SK-N-SH treated with all-trans-retinoic acid at 6 μM for 48 hours (cell line): ENCODE data around the gene CERS5.

Source experiments
- BACH2 ChIP-seq: fragments of 250-450 bp; sonication (Bioruptor Pico); IDR thresholded peaks from 2 replicates; pipeline ENCODE4 v1.9.0; 2021; ENCODE audit warnings: mild to moderate bottlenecking, borderline replicate concordance
- CSRNP3 ChIP-seq: fragments of 250-450 bp; sonication (Bioruptor Pico); IDR thresholded peaks from 2 replicates; pipeline ENCODE4 v1.5.1; 2021; ENCODE audit warnings: mild to moderate bottlenecking, moderate library complexity
- PATZ1 ChIP-seq: fragments of 250-450 bp; sonication (Bioruptor Pico); IDR thresholded peaks from 2 replicates; pipeline ENCODE4 v1.8.0; 2020; ENCODE audit warnings: mild to moderate bottlenecking, moderate library complexity, borderline replicate concordance
- POU6F1 ChIP-seq: fragments of 250-450 bp; sonication (Bioruptor Pico); IDR thresholded peaks from 2 replicates; pipeline ENCODE4 v1.8.0; 2021; ENCODE audit warnings: low read depth, mild to moderate bottlenecking, moderate library complexity, borderline replicate concordance
- PPARA ChIP-seq: fragments of 250-450 bp; sonication (Bioruptor Pico); IDR thresholded peaks from 2 replicates; pipeline ENCODE4 v1.5.0; 2020; ENCODE audit warnings: mild to moderate bottlenecking, borderline replicate concordance
- RARB ChIP-seq: fragments of 250-450 bp; sonication (Bioruptor Pico); IDR thresholded peaks from 2 replicates; pipeline ENCODE4 v1.8.0; 2021; ENCODE audit warnings: mild to moderate bottlenecking, moderate library complexity
- ZC3H10 ChIP-seq: fragments of 250-450 bp; sonication (Bioruptor Pico); IDR thresholded peaks from 2 replicates; pipeline ENCODE4 v1.5.1; 2021; ENCODE audit warnings: mild to moderate bottlenecking, moderate library complexity
- ZFP3 ChIP-seq: fragments of 250-450 bp; sonication (Bioruptor Pico); IDR thresholded peaks from 2 replicates; pipeline ENCODE4 v1.5.0; 2020; ENCODE audit warnings: mild to moderate bottlenecking, moderate library complexity
- ZFP30 ChIP-seq: fragments of 450-650 bp; formaldehyde crosslinking; IDR thresholded peaks from 2 replicates; pipeline ENCODE4 v1.5.0; 2022; ENCODE audit warnings: mild to moderate bottlenecking, moderate library complexity
- ZNF565 ChIP-seq: fragments of 450-650 bp; formaldehyde crosslinking; conservative IDR thresholded peaks from 2 replicates; pipeline ENCODE4 v1.5.0; 2020; ENCODE audit warnings: low read depth, mild to moderate bottlenecking, moderate library complexity

GRCh38 chr12:50166799-50167048 is 445 bp downstream of the CERS5 start:
- TF ChIP-seq ZFP3 (CRISPR knock-in tag) (no peak), ZFP30 (CRISPR knock-in tag) (no peak), PPARA (CRISPR knock-in tag) (no peak), PATZ1 (CRISPR knock-in tag) (no peak), RARB (CRISPR knock-in tag) (no peak), CSRNP3 (no peak), POU6F1 (CRISPR knock-in tag) (no peak), BACH2 (no peak), ZNF565 (CRISPR knock-in tag) (no peak), ZC3H10 (CRISPR knock-in tag) (no peak)
